HepG2 (cell line): ENCODE data around the gene RMI2. TPM values are rescaled to one million over a fixed set of nuclear protein-coding genes. Genes with fewer than 3 reads are reported as not detected.
A peak's percentile ranks its signal among the peaks of the same experiment; 100 is the strongest.

ENCODE experiments used
- E2F2 ChIP-seq: sonication (generic); formaldehyde crosslinking; IDR thresholded peaks from 2 replicates; pipeline ENCODE4 v1.4.0; 2020; ENCODE audit warnings: missing genetic modification reagents, borderline replicate concordance
- ETV5 ChIP-seq: IDR thresholded peaks from 2 replicates; pipeline ENCODE4 v1.6.1; 2018; ENCODE audit warnings: missing biosample characterization, missing genetic modification reagents, inconsistent platforms, borderline replicate concordance
- RERE ChIP-seq: IDR thresholded peaks from 2 replicates; pipeline ENCODE4 v1.6.1; 2016; ENCODE audit warnings: low read depth, missing genetic modification reagents, missing compliant biosample characterization
- RXRB ChIP-seq: IDR thresholded peaks from 2 replicates; pipeline ENCODE4 v1.6.1; 2016; ENCODE audit warnings: borderline replicate concordance, missing genetic modification reagents, missing compliant biosample characterization
- ZBTB8A ChIP-seq: sonication (generic); formaldehyde crosslinking; IDR thresholded peaks from 2 replicates; pipeline ENCODE4 v1.4.0; 2020; ENCODE audit warnings: mild to moderate bottlenecking, low read depth, missing genetic modification reagents, borderline replicate concordance
- ZNF503 ChIP-seq: sonication (generic); formaldehyde crosslinking; IDR thresholded peaks from 2 replicates; pipeline ENCODE4 v1.4.0; 2020; ENCODE audit warnings: missing genetic modification reagents
- ZNF780A ChIP-seq: sonication (generic); formaldehyde crosslinking; IDR thresholded peaks from 2 replicates; pipeline ENCODE4 v1.8.0; 2022; ENCODE audit warnings: mild to moderate bottlenecking, missing genetic modification reagents, moderate library complexity
- ZNF878 ChIP-seq: sonication (generic); formaldehyde crosslinking; IDR thresholded peaks from 2 replicates; pipeline ENCODE4 v1.8.1; 2023; ENCODE audit warnings: mild to moderate bottlenecking, missing genetic modification reagents, moderate library complexity
- polyA plus RNA-seq, 8 experiments: library from polyadenylated mRNA; depleted of rRNA in 3 of 8; stranded (reverse) in 7 of 8; unstranded in 1 of 8; fragments of >200 nt; fragmentation: Illumina TruSeq in 4 of 8; extraction: Trizol in 4 of 8; gene quantifications; 2 replicates each; pipeline versions ENCODE4 v1.2.1 to v1.2.3, GENCODE V29; 2011 to 2016; ENCODE audit warnings: low read depth in 4 of 8, missing spikeins in 1 of 8, mixed read lengths in 1 of 8; ENCODE audit not compliant: insufficient read depth in 1 of 8
- total RNA-seq, 5 experiments: library from RNA; depleted of rRNA; stranded (reverse); fragments of >200 nt; fragmentation: Illumina TruSeq; extraction: Trizol; gene quantifications; 2 replicates each; pipeline ENCODE4 v1.2.3, GENCODE V29; 2016; ENCODE audit warnings: low read depth in 1 of 5
- TF ChIP-seq, protein P1 (sequence below): sonication (generic); formaldehyde crosslinking; IDR thresholded peaks from 2 replicates; pipeline ENCODE4 v1.5.0; 2020; ENCODE audit warnings: mild to moderate bottlenecking, missing genetic modification reagents
- TF ChIP-seq, protein P2 (sequence below): sonication (generic); formaldehyde crosslinking; IDR thresholded peaks from 2 replicates; pipeline ENCODE4 v1.5.0; 2020; ENCODE audit warnings: mild to moderate bottlenecking, low read depth, missing genetic modification reagents, borderline replicate concordance

The RMI2 gene
- total and polyA plus RNA-seq, 2 of the 13 experiments (the other 11 are each of a cell fraction or from before 2014, with no cell fraction given), result 24.5 to 55.7 TPM

DNA sequence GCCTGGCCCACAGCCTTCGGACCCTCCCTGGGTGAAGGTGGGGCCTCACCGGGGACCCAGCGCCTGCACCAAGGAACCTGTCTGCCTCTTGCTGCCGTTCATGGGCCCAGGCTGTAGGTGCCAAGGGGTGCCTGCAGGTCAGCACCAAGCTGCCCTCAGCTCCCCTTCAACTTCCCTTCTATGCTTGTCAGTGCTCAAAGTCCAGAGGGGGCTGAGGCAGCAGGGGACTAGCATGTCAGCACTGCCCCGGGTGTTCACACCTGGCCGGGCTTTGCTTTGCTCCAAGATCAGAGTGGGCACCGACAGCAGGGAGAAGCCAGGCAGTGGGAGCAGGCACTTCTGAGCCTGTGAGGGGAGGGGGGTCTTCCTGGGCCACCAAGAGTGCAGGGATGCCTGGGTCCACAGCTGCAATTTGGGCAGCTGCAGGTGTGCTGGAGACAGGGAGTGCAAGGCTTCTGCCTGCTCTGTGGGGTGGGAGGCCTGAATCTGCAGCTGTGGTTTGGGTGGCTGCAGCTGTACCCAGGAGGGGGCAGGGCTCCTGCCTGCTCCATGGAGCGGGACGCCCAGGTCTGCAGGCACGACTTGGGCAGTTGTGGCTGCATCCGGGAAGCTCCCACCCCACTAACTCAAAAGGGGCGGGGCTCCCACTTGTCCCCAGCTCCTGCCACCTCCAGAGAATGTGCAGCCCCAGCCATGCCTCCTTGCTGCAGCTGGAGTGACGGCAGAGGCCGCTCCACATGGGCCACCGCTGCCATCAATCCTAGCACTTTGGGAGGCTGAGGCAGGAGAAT lies 36.6 kb upstream of the RMI2 start (continued):
- TF ChIP-seq ETV5 (CRISPR knock-in tag) (peak; percentile 20), ZBTB8A (no peak), ZNF503 (CRISPR knock-in tag) (no peak; the same call in 1 of the 2 replicates), ZNF780A (CRISPR knock-in tag) (no peak), E2F2 (no peak; the same call in 1 of the 2 replicates), RERE (CRISPR knock-in tag) (no peak), ZNF878 (CRISPR knock-in tag) (peak; percentile 75; the same call in 1 of the 2 replicates), RXRB (CRISPR knock-in tag) (peak; percentile 62)
- TF ChIP-seq, protein P1, sequence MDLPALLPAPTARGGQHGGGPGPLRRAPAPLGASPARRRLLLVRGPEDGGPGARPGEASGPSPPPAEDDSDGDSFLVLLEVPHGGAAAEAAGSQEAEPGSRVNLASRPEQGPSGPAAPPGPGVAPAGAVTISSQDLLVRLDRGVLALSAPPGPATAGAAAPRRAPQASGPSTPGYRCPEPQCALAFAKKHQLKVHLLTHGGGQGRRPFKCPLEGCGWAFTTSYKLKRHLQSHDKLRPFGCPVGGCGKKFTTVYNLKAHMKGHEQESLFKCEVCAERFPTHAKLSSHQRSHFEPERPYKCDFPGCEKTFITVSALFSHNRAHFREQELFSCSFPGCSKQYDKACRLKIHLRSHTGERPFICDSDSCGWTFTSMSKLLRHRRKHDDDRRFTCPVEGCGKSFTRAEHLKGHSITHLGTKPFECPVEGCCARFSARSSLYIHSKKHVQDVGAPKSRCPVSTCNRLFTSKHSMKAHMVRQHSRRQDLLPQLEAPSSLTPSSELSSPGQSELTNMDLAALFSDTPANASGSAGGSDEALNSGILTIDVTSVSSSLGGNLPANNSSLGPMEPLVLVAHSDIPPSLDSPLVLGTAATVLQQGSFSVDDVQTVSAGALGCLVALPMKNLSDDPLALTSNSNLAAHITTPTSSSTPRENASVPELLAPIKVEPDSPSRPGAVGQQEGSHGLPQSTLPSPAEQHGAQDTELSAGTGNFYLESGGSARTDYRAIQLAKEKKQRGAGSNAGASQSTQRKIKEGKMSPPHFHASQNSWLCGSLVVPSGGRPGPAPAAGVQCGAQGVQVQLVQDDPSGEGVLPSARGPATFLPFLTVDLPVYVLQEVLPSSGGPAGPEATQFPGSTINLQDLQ (CRISPR knock-in tag), result no peak
- TF ChIP-seq, protein P2, sequence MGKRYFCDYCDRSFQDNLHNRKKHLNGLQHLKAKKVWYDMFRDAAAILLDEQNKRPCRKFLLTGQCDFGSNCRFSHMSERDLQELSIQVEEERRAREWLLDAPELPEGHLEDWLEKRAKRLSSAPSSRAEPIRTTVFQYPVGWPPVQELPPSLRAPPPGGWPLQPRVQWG (CRISPR knock-in tag), result no peak
